Stimulated activated CD4-positive, alpha-beta T cell treated with anti-CD3 and anti-CD28 coated beads, Interleukin-4, amount 100 ng/mL, for 1 hour (primary cell): ENCODE results near the gene CGB2.
"Not testable (repeated sequence)": the region's sequence is repeated elsewhere in the genome, so short reads cannot be mapped to it uniquely, and the experiment has no call there.

Experiments
- DNase-seq: peaks from one replicate; pipeline ENCODE4 v3.0.0-alpha.2; 2020

The CGB2 gene

DNA sequence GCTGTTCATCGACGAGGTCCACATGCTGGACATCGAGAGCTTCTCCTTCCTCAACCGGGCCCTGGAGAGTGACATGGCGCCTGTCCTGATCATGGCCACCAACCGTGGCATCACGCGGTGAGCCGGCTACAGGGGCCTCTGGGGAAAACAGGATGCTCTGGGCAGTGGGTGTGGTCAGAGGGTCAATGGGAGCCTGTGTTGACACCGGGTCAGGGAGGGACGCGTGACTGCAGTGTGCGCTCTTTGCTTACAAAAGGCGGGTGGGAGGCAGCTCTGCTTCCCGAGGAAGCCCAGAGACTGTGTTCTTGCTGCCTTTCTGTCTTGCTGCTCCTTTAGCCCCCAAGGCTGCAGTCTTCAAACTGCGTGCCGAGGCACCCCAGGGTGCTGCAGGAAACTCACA is 20.5 kb upstream of the CGB2 start:
- no peak for DNase-seq

DNA sequence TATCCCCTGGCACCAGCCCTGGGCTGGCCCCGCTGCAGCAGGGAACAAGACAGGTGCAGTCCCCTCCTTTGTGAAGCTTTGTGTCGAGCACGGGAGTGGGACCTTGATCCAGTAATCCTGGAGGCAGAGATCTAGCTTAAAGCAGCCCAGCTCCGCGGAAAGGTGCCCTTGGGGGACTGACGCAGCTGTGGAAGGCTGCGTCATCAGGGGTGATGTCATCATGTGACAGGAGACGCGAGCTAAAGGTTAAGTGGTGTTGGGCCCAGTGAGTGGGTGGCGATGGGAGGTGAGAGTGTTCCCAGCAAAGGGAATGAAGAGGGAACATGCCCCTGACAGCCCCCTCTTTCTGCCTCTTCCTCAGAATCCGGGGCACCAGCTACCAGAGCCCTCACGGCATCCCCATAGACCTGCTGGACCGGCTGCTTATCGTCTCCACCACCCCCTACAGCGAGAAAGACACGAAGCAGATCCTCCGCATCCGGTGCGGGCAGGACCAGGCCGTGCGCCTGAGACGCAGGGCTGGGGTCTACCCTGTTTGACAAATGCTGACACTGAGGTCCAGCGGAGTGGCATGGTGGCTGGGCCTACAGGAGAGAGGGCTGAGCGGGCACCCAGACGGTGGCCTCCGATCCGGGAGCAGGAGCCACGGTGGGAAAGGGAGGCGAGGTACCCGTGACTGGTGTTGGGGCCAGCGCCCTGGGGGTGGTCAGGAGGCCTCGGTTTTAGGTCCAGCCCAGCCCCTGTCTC is 17.4 kb upstream of the CGB2 start:
- DNase-seq, result no peak

DNA sequence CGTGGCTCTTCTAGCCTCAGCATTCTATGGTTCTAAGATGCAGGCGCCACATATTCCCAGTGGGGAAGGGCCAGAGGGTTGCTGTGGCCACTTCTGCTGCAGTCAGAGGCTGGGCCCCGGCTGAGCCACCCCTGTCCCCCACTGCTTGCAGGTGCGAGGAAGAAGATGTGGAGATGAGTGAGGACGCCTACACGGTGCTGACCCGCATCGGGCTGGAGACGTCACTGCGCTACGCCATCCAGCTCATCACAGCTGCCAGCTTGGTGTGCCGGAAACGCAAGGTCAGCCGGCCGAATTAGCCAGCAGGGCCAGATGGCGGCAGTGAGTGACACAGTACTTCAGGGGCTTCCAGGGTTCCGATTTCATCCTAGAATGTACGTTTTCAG is 16.8 kb upstream of the CGB2 start:
- no peak for DNase-seq

DNA sequence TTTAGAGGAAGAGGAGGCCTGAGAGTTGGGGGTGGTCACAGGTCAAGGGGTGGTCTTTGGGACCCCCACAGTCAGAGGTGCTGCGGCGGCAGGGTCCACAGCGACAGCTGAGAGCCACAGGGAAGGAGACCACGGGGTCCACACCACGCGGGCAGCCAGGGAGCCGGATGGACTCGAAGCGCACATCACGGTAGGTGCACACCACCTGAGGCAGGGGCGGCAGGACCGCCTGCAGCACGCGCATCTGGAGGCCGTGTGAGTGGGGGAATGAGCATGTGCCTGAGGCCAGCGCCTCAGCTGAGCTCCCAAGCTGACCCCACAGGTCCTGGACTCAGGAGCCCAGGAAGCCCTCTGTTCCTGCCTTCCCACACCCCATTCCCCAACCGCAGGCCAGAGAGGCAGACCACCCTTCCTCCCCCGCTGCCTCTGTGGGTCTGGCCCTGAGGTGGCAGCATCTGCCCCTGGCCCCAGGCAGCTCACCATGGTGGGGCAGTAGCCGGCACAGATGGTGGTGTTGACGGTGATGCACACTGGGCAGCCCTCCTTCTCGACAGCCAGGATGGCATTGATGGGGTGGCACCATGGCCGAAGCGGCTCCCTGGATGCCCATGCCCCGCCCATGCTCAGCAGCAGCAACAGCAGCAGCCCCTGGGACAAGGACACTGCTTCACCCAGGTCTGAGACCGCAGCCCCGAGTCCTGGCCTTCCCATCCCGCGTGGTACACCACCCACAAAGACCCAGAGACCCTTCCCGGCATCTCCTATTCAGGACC is 15.4 kb upstream of the CGB2 start:
- DNase-seq, result no peak

DNA sequence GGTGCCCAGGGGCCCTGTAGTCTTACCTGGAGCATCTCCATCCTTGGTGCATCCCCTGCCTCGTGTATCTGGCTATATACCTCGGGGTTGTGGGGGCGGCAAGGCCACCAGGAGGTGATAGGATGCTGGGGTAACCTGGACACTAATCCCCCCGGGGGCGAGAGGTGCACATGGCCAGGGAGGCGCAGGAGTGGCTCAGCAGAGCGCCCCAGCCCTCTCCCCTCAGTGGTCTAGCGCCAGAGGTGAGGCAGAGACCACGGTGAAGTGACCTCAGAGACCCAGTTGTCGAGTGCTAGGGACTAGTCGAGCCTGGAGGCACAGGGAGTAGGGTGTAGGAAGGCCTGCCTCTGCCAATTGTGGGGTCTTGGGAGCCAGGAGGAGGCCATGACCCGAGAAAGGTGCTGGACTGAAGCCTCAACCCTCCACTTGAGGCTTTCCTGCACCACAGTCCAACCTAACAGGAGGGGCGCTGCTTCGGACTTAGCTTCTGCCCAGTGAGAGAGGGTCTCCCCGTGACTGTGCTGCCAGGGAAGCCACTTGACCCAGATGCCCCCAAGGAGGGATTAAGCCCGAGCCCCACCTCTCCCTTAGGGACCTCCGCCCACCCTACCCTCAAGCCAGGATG is 14.5 kb upstream of the CGB2 start, which contains the start of gene LHB:
TSS of gene LHB (minus strand) at position 51 of the 625 bp plus-strand sequence. CDS start at position 41, 10 bp downstream.
- no peak for DNase-seq

DNA sequence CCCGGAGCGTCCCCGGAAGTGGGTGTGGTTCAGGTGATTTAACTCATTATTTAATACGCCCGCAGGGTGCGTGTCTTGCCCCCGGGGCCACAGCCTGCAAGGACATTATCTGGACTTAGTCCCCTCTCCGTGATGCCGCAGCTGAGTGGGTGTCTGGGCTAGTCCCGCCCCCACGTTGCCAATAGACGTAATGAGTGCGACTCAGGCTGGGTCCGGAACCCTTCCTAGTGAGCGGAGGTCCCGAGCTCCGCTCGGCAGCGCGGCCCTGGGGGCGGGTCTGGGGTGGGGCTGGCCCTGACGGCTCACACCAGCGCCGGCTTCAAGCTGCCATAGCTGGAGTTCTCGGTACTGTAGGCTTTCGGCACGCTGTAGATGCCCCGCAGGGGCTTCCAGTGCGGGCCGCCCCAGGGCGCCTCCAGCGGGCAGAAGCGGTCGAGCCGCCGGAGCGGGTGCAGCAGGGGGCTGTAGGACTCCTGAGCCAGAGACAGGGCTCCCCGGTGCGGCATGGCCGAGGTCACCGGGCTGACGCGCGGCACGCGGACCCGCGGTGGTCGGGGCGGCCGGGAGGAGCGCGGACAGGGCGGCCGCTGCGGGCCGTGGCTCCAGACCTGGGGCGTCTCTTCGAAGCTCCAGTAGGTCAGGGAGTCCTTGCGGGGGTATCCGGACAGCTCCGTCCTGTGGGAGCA is 13.9 kb upstream of the CGB2 start:
- DNase-seq, result peak; percentile 66

DNA sequence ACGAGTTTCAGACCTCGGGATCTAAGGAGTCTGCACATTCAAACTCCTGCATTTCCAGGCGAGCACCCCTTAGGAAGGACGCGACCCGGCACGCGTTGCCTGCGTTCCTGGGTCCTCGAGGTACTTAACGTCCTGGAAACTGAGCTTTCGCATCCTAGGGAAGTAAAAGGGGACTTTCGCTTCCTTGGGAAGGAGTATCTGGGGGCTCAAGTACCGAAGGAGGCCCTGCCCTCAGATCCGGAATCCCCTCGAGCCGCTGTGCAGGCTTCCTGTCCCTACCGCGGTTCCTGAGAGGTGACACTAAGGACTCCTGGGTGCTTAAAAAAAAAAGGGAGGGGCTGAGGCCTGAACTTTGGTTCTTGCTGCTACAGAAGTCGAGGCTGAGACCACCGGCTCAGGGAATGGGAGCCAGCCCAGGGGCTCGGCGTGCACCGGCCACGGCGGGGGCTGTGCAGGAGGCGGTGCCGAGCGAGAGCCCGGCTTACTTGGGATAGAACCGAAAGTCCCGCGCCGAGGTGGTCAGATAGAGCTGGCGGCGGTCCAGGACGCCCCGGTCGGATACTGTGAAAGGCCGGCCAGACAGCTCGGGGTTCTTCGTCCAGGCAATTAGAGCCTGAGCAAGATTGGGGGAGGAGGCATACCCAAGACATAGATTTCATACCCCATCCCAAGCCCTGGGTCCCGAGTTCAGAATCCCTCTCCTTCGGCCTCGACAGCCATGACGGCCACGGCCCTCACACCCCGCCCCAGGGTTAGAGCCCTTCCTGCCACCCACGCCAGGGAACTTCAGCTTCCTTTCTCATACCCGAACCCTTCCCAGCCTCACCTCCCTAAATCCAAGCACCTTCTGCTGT is 13.1 kb upstream of the CGB2 start:
- not testable (repeated sequence) for DNase-seq

DNA sequence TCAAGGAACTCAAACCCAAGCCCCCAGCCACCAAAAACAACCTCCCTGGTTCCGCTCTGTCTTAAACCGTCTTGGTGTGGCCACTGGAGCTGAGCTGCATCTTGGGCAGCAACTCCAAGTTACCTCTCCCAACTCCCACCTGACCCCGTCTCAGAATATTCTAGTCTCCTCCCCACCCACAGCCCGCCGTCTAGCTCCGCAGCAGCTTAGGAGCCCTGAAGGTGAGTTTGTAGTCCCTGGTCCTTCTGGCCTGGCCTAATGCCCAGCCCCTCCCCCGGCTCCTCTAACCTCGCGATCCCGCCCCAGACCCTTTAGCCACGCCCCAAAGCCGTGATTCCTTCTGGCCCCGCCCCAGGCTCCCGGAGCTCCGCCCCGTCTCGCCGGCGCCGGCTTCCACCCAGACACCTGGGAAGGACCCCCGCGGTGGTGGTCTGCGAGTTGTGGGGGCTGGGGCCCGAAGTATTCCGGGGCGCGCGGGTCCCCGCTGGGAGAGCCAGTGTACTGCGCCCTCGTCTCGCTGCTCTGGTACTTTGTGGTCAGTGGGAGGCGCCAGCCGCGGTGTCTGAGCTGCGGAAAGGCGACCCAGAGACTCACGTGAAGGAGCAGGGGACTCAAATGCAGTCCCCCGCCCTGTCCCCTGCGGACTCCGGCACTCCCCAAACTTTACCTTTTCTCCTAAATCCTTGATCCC is 12.3 kb upstream of the CGB2 start:
- DNase-seq, result peak; percentile 70

DNA sequence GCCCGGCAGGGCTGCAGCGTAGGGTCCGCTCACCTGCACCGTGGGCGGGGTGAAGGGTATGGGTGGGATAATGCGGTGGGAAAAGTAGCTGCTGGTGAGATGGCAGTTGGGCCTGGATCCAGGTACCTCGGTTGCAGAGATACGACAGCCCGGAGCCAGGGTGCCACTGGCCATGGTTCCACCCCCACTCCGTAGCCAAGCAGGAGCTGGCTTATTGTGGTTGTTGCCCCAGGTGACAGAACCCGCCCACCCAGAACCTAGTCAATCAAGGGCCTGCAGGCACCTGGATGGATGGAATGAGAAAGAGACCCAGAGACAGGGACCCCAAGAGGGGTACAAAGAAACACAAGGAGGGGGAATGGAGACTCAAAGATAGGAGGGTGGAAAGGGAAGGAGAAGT is 11.3 kb upstream of the CGB2 start:
- DNase-seq, result no peak

DNA sequence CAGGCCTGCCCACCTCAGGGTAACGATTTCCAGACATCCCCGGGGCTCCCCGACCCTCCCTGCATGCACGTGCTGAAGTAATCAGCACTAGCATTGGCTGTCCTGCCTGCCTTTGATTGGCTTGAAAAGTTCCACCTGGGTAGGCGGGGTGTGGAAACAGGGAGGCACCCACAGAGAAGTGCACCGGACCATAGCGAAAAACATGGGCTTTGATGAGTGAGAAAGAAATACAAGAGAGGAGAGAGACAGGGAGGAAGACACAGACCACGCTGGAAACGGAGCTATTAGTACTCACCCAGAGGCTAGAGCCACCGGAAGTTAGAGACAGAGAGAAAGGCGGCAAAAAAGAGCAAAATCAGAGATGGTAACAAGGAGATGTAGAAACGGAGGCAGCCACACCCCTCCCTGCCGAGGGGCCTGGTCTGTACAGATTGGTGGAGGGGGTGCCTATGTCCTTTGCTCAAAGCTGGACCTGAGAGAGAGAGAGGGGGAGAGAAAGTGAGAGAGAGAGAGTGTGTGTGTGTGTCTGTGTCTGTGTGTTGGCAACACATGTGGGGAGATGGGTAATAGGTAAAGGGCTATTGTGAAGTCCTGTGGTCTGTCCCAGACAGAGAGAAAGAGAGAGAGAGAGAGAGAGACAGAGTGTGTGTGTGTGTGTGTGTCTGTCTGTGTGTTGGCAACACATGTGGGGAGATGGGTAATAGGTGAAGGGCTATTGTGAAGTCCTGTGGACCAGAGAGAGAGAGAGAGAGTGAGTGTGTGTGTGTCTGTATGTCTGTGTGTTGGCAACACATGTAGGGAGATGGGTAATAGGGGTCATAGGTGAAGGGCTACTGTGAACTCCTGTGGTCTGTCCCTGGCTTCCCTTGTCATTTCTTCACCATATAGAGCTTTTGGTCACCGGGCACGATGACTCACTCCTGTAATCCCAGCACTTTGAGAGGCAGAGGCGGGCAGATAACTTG is 10.5 kb upstream of the CGB2 start:
- DNase-seq, result no peak

DNA sequence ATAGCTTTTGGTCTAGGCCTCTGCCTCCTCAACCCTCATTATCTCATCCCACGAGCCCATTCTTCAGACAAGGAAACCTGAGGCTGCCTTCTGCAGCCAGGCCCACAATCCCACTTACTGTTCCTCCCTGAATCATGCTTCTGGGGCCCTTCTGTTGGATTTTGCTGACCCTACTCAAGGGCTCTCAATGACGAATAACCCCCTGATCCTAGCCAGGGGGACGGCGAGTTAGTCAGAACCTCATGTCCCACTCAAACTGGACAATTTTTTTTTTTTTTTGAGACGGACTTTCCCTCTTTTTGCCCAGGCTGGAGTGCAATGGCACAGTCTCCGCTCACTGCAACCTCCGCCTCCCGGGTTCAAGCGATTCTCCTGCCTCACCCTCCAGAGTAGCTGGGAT is 9.6 kb upstream of the CGB2 start:
- no peak for DNase-seq

DNA sequence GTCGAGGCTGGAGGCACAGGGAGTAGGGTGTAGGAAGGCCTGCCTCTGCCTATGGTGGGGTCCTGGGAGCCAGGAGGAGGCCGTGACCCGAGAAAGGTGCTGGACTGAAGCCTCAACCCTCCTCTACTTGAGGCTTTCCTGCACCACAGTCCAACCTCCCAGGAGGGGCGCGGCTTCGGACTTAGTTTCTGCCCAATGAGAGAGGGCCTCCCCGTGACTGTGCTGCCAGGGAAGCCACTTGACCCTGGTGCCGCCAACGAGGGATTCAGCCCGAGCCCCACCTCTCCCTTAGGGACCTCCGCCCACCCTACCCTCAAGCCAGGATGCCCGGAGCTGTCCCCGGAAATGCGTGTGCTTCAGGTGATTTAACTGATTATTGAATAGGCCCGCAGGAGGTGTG is 7.5 kb upstream of the CGB2 start, which contains the start of gene CGB3:
TSS of gene CGB3 (minus strand) at position 101 of the 400 bp plus-strand sequence. CDS start 362 bp downstream, outside the sequence.
- DNase-seq, result not testable (repeated sequence)

DNA sequence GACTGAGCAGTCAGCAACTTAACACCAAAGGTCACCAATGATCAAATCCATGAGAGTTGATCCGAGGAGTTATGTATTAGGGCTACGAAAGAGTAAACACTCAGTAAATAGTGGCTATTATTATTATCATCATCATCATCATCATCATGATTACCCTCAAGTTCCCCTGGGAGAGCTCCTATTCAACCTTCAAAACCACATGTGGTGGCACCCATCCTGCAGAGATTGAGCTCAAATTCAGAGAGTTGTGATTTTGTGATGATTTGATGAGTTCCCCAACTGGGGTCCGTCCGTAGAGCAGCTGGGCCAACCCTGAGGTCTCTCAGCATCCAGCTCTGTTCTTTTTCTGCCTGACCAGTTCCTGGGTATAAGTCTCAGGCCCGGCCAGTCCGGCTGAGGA is 6.6 kb upstream of the CGB2 start:
- not testable (repeated sequence) for DNase-seq

DNA sequence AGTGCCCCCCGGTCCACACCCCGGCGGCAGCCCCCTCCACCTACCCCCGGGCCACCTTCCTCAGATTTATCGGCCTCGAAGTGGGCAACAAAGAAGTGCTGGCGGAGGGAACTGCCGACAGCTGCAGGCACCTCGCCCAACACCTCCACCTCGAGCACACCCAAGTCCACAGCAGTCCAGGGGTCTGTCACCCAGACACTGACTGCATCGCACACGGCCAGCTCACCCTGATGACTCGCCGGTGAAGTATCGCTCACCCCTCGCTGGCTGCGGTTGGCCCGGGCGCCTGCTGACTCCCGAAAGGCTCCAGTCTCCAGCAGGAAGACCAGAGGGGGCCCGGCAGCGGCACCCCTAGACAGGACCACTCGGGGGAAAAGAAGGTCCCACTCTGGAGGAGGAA is 6.1 kb upstream of the CGB2 start:
- DNase-seq, result not testable (repeated sequence)

DNA sequence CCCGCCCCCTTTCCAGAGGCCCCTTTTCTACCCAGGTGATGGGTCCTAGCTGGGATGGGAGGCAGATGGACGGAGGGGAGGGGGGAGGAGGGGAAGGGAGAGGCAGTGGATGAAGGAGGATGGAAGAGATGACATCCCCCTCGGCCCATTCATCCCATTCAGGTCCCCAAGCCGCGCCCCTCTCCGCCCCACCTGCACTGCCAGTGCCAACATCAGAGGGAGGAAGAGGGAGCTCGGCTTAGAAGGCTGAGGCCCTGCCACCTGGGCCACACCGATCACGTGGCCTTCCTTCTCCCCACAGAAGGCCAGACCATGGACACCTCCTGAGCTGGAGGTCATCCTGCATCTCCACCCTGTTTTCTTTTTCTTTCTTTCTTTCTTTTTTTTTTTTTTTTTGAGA is 3.0 kb upstream of the CGB2 start:
- not testable (repeated sequence) for DNase-seq

DNA sequence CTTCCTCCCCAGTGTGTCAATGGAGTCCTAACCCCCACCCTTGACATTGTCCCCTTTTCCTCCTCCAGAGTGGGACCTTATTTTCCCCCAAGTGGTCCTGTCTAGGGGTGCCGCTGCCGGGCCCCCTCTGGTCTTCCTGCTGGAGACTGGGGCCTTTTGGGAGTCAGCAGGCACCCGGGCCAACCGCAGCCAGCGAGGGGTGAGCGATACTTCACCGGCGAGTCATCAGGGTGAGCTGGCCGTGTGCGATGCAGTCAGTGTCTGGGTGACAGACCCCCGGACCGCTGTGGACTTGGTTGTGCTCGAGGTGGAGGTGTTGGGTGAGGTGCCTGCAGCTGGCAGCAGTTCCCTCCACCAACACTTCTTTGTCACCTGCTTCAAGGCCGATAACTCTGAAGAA is 1.9 kb upstream of the CGB2 start:
- not testable (repeated sequence) for DNase-seq

DNA sequence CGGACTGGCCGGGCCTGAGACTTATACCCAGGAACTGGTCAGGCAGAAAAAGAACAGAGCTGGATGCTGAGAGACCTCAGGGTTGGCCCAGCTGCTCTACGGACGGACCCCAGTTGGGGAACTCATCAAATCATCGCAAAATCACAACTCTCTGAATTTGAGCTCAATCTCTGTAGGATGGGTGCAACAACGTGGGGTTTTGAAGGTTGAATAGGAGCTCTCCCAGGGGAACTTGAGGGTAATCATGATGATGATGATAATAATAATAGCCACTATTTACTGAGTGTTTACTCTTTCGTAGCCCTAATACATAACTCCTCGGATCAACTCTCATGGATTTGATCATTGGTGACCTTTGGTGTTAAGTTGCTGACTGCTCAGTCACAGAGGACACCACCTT is 1.4 kb upstream of the CGB2 start:
- not testable (repeated sequence) for DNase-seq

DNA sequence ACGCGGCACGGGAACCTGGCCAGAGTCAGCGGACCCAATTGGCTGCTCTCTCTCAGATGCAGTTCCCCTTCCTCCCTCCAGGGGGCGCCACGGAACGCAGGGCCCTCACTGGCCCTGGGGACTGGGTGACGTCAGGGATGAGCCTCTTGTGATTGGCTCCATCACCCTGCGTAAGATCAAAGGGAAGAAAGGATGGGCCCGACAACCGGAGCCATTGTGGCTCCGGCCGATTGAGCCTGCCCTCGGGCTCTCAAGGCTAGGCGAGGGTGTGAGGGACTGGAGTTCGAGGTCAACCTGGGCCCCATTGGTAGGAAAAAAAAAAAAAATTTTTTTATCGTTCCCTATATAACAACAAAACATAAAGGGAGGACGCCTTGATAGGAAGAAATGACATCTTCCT is 5.1 kb downstream of the CGB2 start, which contains the start of gene CGB1:
TSS of gene CGB1 (minus strand) at position 81 of the 400 bp plus-strand sequence. CDS start 184 bp downstream, outside the sequence.
- DNase-seq, result peak; percentile 41

DNA sequence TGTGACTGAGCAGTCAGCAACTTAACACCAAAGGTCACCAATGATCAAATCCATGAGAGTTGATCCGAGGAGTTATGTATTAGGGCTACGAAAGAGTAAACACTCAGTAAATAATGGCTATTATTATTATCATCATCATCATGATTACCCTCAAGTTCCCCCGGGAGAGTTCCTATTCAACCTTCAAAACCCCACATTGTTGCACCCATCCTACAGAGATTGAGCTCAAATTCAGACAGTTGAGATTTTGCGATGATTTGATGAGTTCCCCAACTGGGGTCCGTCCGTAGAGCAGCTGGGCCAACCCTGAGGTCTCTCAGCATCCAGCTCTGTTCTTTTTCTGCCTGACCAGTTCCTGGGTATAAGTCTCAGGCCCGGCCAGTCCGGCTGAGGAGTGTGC is 6.4 kb downstream of the CGB2 start:
- DNase-seq, result not testable (repeated sequence)
